GM18508 (cell line): ENCODE measurements around the gene DUSP22.

Experiments used
- ATAC-seq: cut with Tn5 transposase; IDR thresholded peaks from one replicate; pipeline ENCODE4 v1.9.1; 2021; ENCODE audit warnings: moderate number of reproducible peaks; ENCODE audit not compliant: insufficient read depth, unreplicated experiment

Gene DUSP22

DNA sequence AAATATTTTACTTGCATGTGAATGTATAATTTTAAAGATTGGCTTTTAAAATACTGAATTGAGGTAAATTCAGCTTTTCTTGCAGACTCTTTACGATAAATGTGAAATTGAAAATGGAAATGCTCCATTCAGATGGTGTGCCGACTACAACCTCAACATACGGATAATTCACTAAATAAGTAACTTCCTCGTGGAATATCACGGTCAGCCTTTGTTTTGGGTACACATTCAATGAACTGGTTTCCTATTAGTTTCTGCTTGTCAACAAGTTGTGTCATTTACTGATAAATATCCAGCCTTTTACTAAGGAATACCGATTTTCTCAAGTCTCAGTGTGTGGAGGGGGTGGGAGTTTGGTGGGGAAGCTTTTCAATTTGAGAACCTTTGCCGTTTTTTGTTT, 96.9 kb downstream of the DUSP22 start:
- no peak for ATAC-seq

DNA sequence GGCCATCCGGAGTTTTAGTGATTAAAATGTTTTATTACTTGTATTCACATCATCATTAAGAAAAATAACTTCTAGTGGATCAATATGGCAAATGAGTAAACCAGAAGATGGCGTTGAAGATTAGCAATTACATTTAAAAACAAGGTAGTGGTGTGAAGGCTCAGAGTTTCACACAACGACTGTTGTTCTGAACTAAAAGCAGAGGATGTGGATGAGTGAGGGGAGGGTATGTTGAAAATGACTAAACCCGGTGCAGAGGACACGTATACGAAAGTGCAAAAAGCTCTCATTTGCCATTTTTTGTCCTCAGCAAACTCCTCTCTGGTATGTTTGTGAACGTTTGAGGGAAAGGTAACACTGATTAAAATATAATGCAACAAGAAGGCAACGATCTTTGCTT, 97.3 kb downstream of the DUSP22 start:
- ATAC-seq, result no peak

DNA sequence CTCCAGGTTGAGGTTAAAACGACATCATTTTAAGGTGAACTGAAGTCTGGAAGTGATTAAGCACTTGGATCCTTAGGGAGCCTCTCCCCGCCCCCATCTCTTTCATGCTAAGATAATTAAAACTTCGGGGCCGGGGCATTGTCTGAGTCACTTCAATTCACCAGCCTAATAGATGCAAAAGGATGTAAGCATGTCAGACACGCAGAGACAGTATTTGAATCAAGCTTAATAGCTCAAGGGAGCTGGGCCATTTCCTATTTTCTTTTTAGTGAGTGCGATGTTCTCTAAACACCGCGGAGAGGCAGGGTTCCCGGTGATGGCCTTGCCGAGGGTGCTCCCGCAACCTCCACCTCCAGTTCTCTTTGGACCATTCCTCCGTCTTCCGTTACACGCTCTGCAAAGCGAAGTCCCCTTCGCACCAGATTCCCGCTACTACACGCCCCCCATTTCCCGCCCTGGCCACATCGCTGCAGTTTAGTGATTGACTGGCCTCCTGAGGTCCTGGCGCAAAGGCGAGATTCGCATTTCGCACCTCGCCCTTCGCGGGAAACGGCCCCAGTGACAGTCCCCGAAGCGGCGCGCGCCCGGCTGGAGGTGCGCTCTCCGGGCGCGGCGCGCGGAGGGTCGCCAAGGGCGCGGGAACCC, 98.7 kb downstream of the DUSP22 start:
- no peak for ATAC-seq

DNA sequence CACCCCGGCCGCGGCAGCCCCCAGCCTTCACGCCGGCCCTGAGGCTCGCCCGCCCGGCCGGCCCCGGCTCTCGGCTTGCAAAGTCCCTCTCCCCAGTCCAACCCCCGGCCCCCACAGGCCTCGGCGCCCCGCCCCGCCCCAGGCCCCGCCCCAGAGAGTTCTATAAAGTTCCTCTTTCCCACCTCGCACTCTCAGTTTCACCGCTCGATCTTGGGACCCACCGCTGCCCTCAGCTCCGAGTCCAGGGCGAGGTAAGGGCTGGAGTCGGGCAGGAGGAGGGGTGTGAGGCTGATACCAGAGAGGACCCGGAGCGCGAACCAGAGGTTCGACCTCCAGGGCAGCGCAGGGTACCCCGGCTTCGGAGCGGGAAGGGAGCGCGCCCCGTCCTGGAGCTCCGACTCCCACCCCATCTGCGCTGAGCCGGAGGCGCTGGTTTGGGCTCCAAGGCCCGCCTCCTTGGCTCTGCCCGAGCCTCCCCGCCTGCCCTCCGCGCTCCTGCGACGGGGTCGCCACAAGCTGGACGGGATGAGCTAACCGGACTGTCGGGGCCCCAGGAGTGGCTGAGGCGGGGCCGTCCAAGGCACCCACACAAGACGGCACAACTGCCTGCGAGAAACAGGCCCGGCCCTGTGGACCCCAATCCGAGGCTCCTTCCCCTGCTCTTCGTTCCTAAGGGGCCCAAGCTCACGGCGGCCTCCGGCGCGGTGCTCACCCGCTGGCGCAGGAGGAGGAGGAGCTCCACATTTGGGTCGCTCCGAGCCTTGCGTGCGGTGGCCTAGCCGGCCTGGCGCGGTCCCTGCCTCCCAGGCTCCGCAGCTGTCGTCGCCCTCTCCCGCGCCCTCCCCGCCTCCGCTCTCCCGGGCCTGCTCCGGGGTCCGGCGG, 99.5 kb downstream of the DUSP22 start, which contains the start of gene IRF4:
TSS of gene IRF4 (plus strand) at position 194 of the 882 bp plus-strand sequence. CDS start 1,401 bp downstream, outside the sequence.
- ATAC-seq, result no peak

- ATAC-seq, result no peak
Observed at GRCh38 chr6:392441-393390, 100.4 kb downstream of the DUSP22 start.

GRCh38 chr6:393391-394221, 101.3 kb downstream of the DUSP22 start:
- no peak for ATAC-seq

GRCh38 chr6:394641-395289, 102.5 kb downstream of the DUSP22 start:
- no peak for ATAC-seq

DNA sequence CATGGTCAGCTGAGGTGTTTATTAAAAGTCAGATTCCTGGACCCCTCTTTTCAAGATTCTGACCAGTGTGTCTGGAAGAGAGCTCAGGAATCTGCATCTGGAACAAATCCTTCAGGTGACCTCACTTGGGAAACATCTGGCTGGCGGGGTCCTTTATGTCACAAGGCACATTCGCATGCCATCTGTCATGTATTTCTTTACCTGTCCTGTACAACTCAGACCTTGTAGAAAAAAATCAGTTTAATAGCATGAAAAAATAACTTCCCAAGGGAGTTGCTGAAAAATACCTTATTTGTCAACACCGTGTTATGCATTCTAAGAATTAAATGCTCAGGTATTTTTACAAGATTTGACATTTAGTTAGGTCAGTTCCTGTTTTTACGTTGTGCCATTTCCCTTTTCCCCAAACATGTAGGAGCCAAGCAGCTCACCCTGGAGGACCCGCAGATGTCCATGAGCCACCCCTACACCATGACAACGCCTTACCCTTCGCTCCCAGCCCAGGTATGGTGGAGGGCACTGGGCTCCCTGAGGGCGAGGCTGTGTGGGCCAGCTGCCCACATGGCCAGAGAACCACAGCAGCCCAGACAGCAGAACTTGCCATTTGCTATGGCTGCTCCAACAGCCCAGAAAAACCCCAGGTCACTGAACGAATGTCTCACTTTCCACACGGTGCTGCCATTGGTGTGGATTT, 103.3 kb downstream of the DUSP22 start:
- ATAC-seq, result no peak

GRCh38 chr6:396126-396520, 103.8 kb downstream of the DUSP22 start:
- ATAC-seq, result no peak

DNA sequence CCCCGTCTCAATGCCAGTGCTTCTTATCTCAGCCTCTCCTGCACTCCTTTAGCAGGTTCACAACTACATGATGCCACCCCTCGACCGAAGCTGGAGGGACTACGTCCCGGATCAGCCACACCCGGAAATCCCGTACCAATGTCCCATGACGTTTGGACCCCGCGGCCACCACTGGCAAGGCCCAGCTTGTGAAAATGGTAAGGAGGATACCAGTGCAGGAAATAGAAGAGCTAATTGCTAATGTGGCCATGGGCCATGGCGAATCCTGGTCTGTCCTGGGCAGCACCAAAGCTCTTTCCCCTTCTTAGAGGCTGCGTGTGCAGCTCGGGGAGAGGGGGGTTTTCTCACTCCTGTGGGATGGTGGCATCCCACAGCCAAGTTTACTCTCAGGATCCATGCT, 104.8 kb downstream of the DUSP22 start:
- no peak for ATAC-seq

DNA sequence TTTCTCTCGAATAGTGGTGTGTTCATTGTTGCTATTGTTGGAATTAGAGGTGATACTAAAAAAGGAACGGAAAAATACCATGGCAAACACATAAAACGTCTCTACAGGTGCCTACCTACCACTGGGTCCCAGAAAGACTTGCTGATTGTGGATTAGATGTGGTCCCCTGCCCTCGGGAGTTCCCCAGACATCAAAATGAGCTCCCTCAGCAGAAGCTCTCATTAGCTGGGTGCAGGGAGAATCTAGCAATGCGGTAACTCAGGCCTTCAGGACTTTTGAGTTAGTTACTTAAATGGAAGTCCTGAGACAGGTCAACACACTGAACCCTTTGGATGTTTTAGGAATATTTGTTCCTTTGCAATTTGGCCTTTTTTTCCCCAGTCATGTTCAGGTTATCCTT, 105.3 kb downstream of the DUSP22 start:
- ATAC-seq, result no peak

GRCh38 chr6:398065-398464, 105.8 kb downstream of the DUSP22 start:
- ATAC-seq, result no peak

DNA sequence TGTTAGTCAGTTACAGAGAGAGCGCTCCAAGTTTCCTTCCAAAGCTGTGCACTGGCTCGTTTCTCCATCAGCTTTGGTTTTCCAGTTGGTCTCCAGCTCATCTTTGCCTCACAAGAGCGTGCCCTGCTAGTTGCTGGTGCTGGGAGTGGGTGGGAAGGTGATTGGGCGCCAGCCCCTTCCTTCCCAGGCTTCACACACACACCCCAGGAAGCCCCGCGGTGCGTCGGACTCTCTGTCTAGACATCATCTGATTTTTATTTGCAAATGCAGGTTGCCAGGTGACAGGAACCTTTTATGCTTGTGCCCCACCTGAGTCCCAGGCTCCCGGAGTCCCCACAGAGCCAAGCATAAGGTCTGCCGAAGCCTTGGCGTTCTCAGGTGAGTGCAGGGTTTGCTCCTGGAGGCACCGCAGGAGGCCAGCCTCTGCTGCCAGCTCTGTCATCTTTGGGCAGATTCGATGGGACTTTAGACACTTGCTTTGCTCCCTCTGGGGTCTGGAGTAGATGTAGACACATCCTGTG, 106.3 kb downstream of the DUSP22 start:
- ATAC-seq, result no peak

DNA sequence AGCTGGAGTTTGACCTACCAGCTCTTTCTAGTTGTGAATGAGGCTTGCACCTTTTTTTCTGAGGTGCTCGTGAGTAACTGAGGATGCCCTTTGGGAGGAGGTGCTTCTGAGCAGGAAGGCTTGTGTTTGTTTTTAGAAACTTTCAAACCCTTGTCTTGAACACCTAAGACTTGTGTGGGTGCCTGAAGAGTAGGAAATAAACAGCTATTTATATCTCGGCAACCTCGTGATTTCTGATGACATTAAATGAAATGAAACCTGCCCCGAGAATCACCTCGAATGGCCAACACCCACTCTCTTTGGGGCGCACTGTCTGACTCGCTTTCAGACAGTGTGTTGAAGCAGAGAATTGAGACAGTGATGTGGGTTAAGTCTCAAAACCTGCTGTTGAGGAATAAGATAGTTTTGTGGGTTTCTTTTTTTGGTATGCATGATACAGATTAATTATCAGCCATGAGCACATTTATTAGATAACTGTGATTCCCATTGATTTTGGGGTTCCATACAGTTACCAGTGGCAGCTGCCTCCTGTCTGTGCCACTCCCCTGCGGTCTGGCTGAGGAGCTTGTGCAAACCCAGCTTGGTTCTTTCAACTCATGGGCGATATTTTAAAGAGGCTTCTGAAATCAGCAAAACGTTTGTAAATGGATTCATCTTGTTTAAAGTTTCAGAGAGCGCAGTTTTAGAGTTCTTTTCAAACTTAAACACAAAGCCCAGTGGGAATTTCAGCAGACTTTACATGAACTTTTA, 107.7 kb downstream of the DUSP22 start:
- no peak for ATAC-seq

- no peak for ATAC-seq
Observed at GRCh38 chr6:400815-401214, 108.5 kb downstream of the DUSP22 start.
